Measurements from ENCODE around the gene SLMAP. TPM values are rescaled to one million over a fixed set of nuclear protein-coding genes. Genes with fewer than 3 reads are reported as not detected.

Gene SLMAP
- total RNA-seq, 4 donors from 2014 or later, result 46.9 to 162 (median 67.9) TPM

DNA sequence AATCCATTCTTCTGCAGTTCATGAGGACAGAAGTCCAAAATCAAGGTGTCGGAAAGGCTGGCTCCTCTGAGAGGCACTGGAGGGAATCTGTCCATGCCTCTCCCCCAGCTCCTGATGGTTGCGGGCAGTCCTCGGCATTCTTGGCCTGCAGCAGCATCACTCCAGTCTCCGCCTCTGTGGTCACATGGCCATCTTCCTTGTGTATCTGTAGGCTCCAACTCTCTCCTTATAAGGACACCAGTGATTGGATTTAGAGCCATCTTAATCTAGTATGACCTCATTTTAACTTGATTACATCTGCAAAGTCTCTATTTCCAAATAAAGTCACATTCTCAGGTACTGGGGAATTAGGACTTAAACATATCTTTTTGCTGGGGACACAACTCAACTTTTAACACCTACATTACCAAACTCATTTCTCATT, 196.1 kb downstream of the SLMAP start:
- intact Hi-C loops (cut with DNase I), result no loop called here
- 74 to 76% methylated on average over 4 of the region's 4 CpGs for WGBS, 2 donors
- Histone ChIP-seq H3K9me3 (no peaks in the 10 kb centered on the region), H3K27ac (peak overlapping the region; percentile 54 to 93 (median 87)), H3K27me3 (no peaks in the 10 kb centered on the region), H3K36me3 (no peaks in the 10 kb centered on the region), H3K4me1 (peaks cover 23 to 66% (median 47%) of the 10 kb centered on the region in 3 donors), H3K4me3 (no peak overlapping the region)
- DNase-seq, result no peak
- TF ChIP-seq, protein P1, sequence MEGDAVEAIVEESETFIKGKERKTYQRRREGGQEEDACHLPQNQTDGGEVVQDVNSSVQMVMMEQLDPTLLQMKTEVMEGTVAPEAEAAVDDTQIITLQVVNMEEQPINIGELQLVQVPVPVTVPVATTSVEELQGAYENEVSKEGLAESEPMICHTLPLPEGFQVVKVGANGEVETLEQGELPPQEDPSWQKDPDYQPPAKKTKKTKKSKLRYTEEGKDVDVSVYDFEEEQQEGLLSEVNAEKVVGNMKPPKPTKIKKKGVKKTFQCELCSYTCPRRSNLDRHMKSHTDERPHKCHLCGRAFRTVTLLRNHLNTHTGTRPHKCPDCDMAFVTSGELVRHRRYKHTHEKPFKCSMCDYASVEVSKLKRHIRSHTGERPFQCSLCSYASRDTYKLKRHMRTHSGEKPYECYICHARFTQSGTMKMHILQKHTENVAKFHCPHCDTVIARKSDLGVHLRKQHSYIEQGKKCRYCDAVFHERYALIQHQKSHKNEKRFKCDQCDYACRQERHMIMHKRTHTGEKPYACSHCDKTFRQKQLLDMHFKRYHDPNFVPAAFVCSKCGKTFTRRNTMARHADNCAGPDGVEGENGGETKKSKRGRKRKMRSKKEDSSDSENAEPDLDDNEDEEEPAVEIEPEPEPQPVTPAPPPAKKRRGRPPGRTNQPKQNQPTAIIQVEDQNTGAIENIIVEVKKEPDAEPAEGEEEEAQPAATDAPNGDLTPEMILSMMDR (IDR thresholded peaks at IDR 0.05), result no peak
- TF ChIP-seq POLR2A (IDR thresholded peaks at IDR 0.05), result no peak

DNA sequence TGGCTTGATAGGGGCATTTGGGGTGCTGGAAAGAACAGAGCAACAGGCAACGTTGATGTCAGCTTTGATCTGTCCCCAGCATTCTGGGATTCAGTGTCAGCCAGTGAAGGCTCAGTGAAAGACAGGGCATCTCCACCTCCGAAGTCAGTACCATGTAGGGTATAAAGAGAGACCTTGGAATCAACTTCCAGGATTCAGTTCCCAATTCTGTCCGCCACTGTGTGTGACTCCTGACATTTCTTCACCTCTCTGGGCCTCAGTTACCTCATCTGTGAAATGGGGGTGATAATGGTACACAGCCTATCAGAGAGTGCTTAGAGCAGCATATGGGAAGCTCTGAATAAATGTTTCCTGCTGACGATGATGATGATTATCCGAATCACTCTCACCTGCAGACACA, 196.5 kb downstream of the SLMAP start:
- intact Hi-C loops (cut with DNase I), result no loop called here
- Histone ChIP-seq H3K9me3 (no peaks in the 10 kb centered on the region), H3K4me1 (peaks cover 23 to 66% (median 47%) of the 10 kb centered on the region in 3 donors), H3K4me3 (no peak overlapping the region), H3K27me3 (no peaks in the 10 kb centered on the region), H3K27ac (peak overlapping the region; percentile 38 to 93 (median 87)), H3K36me3 (no peaks in the 10 kb centered on the region)
- no peak for TF ChIP-seq POLR2A (IDR thresholded peaks at IDR 0.05)
- TF ChIP-seq, protein P1 (IDR thresholded peaks at IDR 0.05), result no peak
- 62 to 78% methylated on average over 5 of the region's 5 CpGs for WGBS, 2 donors
- DNase-seq, result no peak

DNA sequence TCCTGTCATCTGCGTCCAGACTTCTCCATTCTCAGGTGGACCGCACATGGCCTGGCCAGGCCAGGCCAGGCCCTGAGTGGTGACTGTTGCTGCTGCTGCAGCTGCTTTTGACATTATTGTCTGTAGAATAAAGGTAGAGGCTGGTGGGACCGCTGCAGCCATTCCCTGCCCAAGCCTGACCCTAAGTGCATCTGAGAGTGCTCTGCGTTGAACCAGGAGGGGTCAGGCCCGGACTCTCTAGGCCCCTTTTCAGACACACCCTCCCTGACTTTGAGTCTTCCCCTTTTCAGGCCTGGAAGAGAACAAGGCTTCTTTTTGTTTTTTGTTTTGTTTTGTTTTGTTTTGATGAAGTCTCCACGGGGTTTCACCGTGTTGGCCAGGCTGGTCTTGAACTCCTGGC, 197.5 kb downstream of the SLMAP start:
- Histone ChIP-seq H3K36me3 (no peaks in the 10 kb centered on the region), H3K27ac (peak overlapping the region; percentile 38 to 93 (median 87)), H3K4me1 (peaks cover 25 to 70% (median 51%) of the 10 kb centered on the region in 3 donors), H3K4me3 (no peak overlapping the region), H3K27me3 (no peaks in the 10 kb centered on the region), H3K9me3 (no peaks in the 10 kb centered on the region)
- intact Hi-C loops (cut with DNase I), result no loop called here
- WGBS, 2 donors, result 77 to 81% methylated on average over 4 to 5 of the region's 7 CpGs
- TF ChIP-seq POLR2A (IDR thresholded peaks at IDR 0.05), result no peak
- TF ChIP-seq, protein P1 (IDR thresholded peaks at IDR 0.05), result no peak
- no peak for DNase-seq

DNA sequence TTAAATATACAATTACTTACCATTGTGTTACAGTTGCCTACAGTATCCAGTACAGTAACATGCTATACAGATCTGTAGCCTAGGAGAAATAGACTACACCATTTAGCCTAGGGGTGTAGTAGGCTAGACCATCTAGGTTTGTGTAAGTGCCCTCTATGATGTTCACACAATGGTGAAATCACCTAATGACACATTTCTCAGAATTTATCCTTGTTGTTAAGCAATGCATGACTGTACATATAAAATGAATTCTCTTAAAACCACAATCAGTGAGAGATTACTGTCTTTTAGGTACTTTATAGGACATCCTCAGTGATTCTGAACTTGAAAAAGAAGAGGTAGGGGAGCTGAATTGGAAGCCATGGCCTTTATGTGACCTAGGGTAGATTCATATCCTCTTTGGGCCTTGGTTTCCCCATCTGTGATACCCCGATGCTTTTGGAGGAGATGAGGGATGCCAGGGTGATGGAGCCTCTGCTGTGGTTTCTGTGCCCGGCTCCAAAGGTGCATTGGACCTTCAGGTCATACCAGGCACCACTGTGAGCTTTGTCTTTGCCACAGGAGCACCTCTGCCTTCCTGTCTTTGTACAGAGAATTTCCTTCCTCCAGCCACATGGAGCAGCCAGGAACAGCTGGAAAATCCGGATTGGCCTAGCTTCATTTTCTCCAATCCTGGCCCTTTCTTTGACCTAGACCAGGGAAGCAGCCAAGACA, 200.2 kb downstream of the SLMAP start:
- intact Hi-C loops (cut with DNase I), result no loop called here
- WGBS, 2 donors, result 63 to 70% methylated on average over 2 to 3 of the region's 3 CpGs

DNA sequence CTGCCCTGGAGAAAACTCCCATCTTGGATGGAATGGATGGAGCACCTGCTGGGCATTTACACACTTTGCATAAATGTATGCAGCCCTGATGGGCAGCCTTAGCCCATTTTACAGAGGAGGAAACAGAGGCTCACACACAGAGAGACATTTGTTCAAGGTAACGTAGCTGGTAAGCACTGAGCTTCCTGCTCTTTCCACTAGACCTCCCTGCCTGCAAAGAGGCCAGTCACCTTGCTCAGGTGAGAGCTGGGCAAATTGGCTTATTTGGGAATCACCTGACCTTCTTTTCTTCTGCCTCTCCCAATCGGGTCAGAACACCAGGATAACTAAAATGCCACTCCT, 200.7 kb downstream of the SLMAP start:
- intact Hi-C loops (cut with DNase I), result no loop called here
- Histone ChIP-seq H3K36me3 (no peaks in the 10 kb centered on the region), H3K4me1 (peaks cover 19 to 68% (median 44%) of the 10 kb centered on the region in 3 donors), H3K4me3 (no peak overlapping the region), H3K27me3 (no peaks in the 10 kb centered on the region), H3K9me3 (no peaks in the 10 kb centered on the region), H3K27ac (peak overlapping the region in 2 of 4 donors; percentile 50 to 88)
- WGBS, 2 donors, result 59 to 75% methylated on average over 1 to 2 of the region's 2 CpGs
- TF ChIP-seq, protein P1 (IDR thresholded peaks at IDR 0.05), result no peak
- no peak for TF ChIP-seq POLR2A (IDR thresholded peaks at IDR 0.05)
- DNase-seq, result no peak

More for the DNA sequence above, 200.2 kb downstream of the SLMAP start:
- DNase-seq, result no peak
- Histone ChIP-seq H3K36me3 (no peaks in the 10 kb centered on the region), H3K9me3 (no peaks in the 10 kb centered on the region), H3K27ac (peak overlapping the region in 3 of 4 donors; percentile 9 to 88 (median 50)), H3K4me3 (no peak overlapping the region), H3K27me3 (no peaks in the 10 kb centered on the region), H3K4me1 (peaks cover 24 to 68% (median 49%) of the 10 kb centered on the region in 3 donors)
- no peak for TF ChIP-seq POLR2A (IDR thresholded peaks at IDR 0.05)
- TF ChIP-seq, protein P1 (IDR thresholded peaks at IDR 0.05), result no peak
